ENCODE measurements around the gene CEP128.

Gene CEP128

GRCh38 chr14:80494769-80495168 is 446.8 kb downstream of the CEP128 start (continued):
- TF ChIP-seq PBX3 (CRISPR knock-in tag; IDR thresholded peaks at IDR 0.05) (no peak), KLF7 (tag by site-specific recombination; IDR thresholded peaks at IDR 0.05; ENCODE audit: borderline replicate concordance) (no peak), ZBTB49 (tag by site-specific recombination; IDR thresholded peaks at IDR 0.05; ENCODE audit: low read depth) (no peak), ZBTB48 (tag by site-specific recombination; IDR thresholded peaks at IDR 0.05) (no peak), OSR2 (tag by site-specific recombination; IDR thresholded peaks at IDR 0.05) (no peak), ZNF530 (tag by site-specific recombination; IDR thresholded peaks at IDR 0.05; ENCODE audit: low read depth) (no peak), ZNF416 (tag by site-specific recombination; IDR thresholded peaks at IDR 0.05) (no peak), SP3 (tag by site-specific recombination; IDR thresholded peaks at IDR 0.05) (no peak)

GRCh38 chr14:80493620-80494019 is 447.9 kb downstream of the CEP128 start:
- no peak overlapping the region for H3K27ac ChIP-seq (ENCODE audit: extremely low read depth, low read depth, low read length)
- H3K36me3 ChIP-seq (ENCODE audit: control insufficient read depth in 2 of 2, insufficient read depth in 1 of 2, low read length in 2 of 2) = no peaks in the 10 kb centered on the region
- no peak overlapping the region for H3K4me3 ChIP-seq (ENCODE audit: low read depth, low read length)
- ChIA-PET POLR2A (no interaction called here), CTCF (no interaction called here)
- no peak for TF ChIP-seq ZNF48 (tag by site-specific recombination; IDR thresholded peaks at IDR 0.05)
- TF ChIP-seq ZNF677 (tag by site-specific recombination; IDR thresholded peaks at IDR 0.05) = no peak
- no peak for TF ChIP-seq ZNF510 (tag by site-specific recombination; IDR thresholded peaks at IDR 0.05; ENCODE audit: insufficient replicate concordance)
- TF ChIP-seq ZNF280C (tag by site-specific recombination; IDR thresholded peaks at IDR 0.05) = no peak
- TF ChIP-seq ZNF146 (tag by site-specific recombination; IDR thresholded peaks at IDR 0.05) = no peak
- no peak for TF ChIP-seq ZBTB44 (tag by site-specific recombination; IDR thresholded peaks at IDR 0.05)
- TF ChIP-seq ZNF292 (tag by site-specific recombination; IDR thresholded peaks at IDR 0.05; ENCODE audit: borderline replicate concordance, low read depth) = no peak
- no peak for TF ChIP-seq ZNF555 (tag by site-specific recombination; conservative IDR thresholded peaks at IDR 0.05)
- TF ChIP-seq ZNF157 (tag by site-specific recombination; IDR thresholded peaks at IDR 0.05) = no peak
- no peak for TF ChIP-seq ZSCAN5A (tag by site-specific recombination; IDR thresholded peaks at IDR 0.05)
- no peak for TF ChIP-seq ZNF138 (tag by site-specific recombination; IDR thresholded peaks at IDR 0.05; ENCODE audit: borderline replicate concordance)
- no peak for TF ChIP-seq ZNF518A (tag by site-specific recombination; conservative IDR thresholded peaks at IDR 0.05; ENCODE audit: low read depth)
- no peaks in the 10 kb centered on the region for H3K4me1 ChIP-seq (ENCODE audit: control insufficient read depth, insufficient read depth, low read length)
- no peaks in the 10 kb centered on the region for H3K9me3 ChIP-seq (ENCODE audit: control insufficient read depth, insufficient read depth, low read depth, low read length)

Data from HEK293 (cell line).